Amygdala (tissue), 56 donors: ENCODE data around the gene CPSF4L.

Experiments used
- DNase-seq, 56 donors: peaks; one replicate each; lab custom pipeline; 2025; lab: John Stamatoyannopoulos, UW

The CPSF4L gene

GRCh38 chr17:73290399-73291259 lies 28.9 kb upstream of the CPSF4L start:
- no peak for DNase-seq

GRCh38 chr17:73289549-73290254 lies 28.0 kb upstream of the CPSF4L start:
- DNase-seq = no peak

DNA sequence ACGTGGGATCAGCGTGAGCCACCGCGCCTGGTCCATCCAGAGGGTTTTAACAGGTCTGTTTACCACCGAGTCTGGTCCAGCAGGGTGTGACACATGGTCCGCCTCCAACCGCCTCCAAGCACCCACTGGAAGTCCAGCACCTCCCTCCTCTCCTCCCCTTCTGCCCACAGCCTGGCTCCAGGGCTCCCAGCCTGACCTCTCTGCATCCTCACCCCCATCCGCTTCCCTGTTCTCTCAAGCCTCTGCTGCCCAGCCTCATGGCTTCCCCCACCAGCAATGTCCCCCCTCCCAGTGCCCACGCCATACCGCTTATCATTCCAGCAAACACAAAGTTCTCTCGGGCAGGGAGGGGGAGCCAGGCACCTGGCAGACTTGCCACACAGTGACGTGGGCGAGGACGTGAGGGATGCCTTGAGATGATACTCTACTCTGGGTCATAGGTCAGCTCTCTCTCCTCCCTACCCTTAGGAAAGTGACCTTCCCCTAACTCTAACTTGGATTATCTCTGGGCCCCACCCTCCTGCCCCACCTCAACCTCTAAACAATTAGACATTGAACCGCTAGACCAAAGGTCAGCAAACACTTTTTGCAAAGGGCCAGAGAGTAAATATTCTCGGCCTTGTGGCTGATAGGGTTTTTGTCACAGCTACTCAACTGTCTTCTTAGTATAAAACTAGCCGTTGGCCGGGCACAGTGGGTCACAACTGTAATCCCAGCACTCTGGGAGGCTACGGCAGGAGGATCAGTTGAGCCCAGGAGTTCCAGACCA lies 27.0 kb upstream of the CPSF4L start:
- DNase-seq = no peak

- DNase-seq = no peak
Measured at GRCh38 chr17:73286863-73287296, 25.2 kb upstream of the CPSF4L start.

GRCh38 chr17:73285916-73286862 lies 24.5 kb upstream of the CPSF4L start:
- no peak for DNase-seq

- DNase-seq = no peak
Measured at GRCh38 chr17:73285603-73285908, 23.9 kb upstream of the CPSF4L start.

GRCh38 chr17:73284906-73285602 lies 23.4 kb upstream of the CPSF4L start:
- DNase-seq = no peak

GRCh38 chr17:73284354-73284753 lies 22.7 kb upstream of the CPSF4L start:
- DNase-seq = no peak

GRCh38 chr17:73283841-73284282 lies 22.2 kb upstream of the CPSF4L start:
- DNase-seq = peak in 11 of 56 donors; percentile 8 to 48 (median 25)

DNA sequence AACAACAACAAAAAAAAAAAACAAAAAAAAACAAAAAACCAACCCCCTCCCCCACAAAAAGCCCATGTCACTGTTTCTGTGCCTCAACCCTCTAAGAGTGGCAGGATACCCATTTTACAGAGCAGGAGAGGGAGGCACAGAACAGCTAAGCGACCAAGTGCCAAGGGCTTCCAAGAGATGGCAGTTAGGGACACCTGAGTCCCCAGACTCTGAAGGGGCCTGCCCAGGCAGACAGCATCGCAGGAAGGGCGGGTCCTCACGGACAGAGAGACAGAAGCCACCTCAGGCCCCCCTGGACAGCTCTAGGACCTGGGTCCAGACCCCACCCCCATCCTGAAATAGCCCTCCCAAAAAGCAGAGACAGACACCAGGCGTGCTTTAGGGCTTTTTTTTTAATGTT lies 21.6 kb upstream of the CPSF4L start:
- DNase-seq = no peak

DNA sequence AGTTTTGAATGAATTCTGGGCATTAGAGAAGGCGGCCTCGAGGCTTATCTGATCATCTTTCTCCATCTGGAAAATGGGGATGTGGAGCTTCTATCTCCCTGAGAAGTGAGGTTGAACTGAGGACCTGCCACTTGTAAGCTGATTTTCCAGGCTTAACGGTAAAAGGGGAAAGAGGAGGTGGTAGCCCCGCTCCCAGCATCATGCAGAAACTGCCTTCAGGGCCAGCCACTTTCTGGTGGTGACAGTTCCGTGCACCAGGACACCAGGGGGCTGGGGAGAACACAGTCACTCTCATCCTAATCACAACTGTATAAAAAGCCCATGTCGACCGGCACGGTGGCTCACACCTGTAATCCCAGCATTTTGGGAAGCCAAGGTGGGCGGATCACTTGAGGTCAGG lies 20.9 kb upstream of the CPSF4L start:
- DNase-seq = no peak

DNA sequence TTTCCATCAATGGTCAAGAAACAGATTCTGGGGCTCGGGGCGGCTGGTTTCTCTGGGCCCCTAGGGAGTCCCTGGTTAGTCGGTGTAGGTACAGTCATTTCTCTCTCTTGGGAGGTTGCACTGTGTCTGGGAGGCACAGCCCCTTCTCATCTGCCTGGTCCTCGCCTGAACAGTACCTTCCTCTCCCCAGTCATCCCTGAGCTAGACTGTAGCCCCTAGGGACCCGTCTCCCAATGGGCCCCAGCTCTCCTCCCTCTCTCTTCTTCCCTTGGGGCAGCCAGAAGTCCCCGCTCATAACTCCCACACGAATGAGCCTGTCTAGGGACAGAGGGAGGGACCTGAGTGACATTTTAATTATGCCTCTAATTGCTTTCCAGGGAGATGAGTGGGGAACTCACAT lies 20.2 kb upstream of the CPSF4L start:
- DNase-seq = no peak

- no peak for DNase-seq
Measured at GRCh38 chr17:73280191-73280590, 18.5 kb upstream of the CPSF4L start.

DNA sequence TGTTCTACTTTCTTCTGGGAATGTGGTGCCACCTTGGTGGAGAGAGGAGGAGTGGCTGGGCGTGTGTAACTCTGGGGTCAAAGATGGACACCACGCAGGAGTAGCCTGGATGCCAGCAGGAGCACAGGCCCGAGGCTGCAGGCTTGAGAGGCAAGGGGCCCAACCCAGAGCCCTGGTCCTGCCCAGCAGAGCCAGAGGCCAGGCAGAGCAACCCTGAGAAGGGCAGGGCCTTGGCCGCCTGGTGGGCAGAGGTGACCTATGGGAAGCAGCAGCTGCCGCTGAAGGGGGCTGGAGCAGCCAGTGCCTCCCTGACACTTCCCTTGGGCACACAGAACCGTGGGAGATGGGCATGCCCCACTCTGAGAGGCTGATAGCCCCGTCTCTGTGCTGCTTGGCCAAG lies 18.0 kb upstream of the CPSF4L start:
- DNase-seq = no peak

GRCh38 chr17:73278465-73279453 lies 17.1 kb upstream of the CPSF4L start:
- peak in 5 of 56 donors; percentile 16 to 38 (median 25) for DNase-seq

DNA sequence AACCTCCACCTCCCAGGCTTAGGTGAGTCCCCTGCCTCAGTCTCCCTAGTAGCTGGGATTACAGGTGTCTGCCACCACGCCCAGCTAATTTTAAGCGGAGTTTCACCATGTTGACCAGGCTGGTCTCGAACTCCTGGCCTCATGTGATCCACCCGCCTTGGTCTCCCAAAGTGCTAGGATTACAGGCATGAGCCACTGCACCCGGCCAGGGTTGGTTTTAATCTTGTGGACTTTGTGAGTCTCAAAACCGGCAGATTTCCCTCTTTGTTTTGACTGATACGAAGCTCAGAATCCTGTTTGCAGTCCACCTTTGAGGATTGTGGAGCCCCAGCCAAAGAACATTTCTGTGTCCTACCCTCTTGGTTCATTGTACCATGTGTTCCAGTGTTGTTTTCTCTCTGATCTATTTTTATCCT lies 16.4 kb upstream of the CPSF4L start:
- DNase-seq = no peak

- no peak for DNase-seq
Measured at GRCh38 chr17:73274490-73274889, 12.8 kb upstream of the CPSF4L start.

DNA sequence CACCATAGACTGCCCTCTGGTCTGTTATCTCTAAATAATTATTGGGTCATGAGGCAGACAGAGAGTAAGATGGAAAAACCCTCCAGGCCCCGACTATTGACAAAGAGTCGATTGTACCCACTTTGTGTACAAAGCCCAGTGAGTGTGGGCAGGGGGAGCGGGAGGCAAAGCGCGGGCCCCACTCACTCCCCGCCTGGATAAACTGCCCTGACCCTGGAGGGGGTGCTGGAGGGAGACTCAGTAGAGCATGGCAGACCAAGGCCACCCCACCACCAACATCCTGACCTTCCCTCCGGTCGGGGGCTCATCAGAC lies 11.2 kb upstream of the CPSF4L start:
- DNase-seq = peak in 15 of 56 donors; percentile 12 to 56 (median 27)
